B cell (primary cell): ENCODE measurements around the gene ANGPT4. TPM values are rescaled to one million over a fixed set of nuclear protein-coding genes. Genes with fewer than 3 reads are reported as not detected.

Experiments
- ATAC-seq: fragments of 200-7000 bp; cut with Tn5 transposase; one replicate; pipeline ENCODE4 v1.10.0; 2021; ENCODE audit warnings: low read depth, mild to moderate bottlenecking, moderate number of reproducible peaks, moderate library complexity
- CTCF ChIA-PET: fragments of 350-600 bp; sonication (Branson Sonifier 250); formaldehyde crosslinking; loops from one replicate; lab custom pipeline; 2021; ENCODE audit warnings: antibody characterized with exemption, inconsistent platforms; lab: Charles Lee
- POLR2A ChIA-PET: fragments of 350-600 bp; sonication (Branson Sonifier 250); formaldehyde crosslinking; loops from one replicate; lab custom pipeline; 2021; ENCODE audit warnings: antibody characterized with exemption; lab: Charles Lee
- DNase-seq: peaks from one replicate; pipeline ENCODE4 v3.0.0; 2013
- H2AFZ ChIP-seq: 2 replicates; pipeline ENCODE4 v1.6.1; 2012; ENCODE audit warnings: mild to moderate bottlenecking, low read depth, low read length; ENCODE audit not compliant: insufficient read depth, poor library complexity, severe bottlenecking
- H3K27ac ChIP-seq, 2 donors: 1 replicate in 1 of 2; 2 replicates in 1 of 2; pipeline ENCODE4 v1.5.1; 2012 to 2013; ENCODE audit warnings: low read length in 2 of 2, mild to moderate bottlenecking in 2 of 2, moderate library complexity in 1 of 2
- H3K27me3 ChIP-seq, 4 experiments: fragments of 200-600 bp in 1 of 4; sonication (generic) in 1 of 4; replicated peaks in 1 of 4; 1 replicate in 2 of 4; 2 replicates in 2 of 4; pipeline versions ENCODE4 v1.6.1 to v1.7.0; 2013 to 2016; ENCODE audit warnings: low read length in 3 of 4, mild to moderate bottlenecking in 2 of 4, mixed read lengths in 1 of 4, moderate library complexity in 1 of 4; ENCODE audit not compliant: insufficient read depth in 4 of 4, control insufficient read depth in 3 of 4; ENCODE audit errors: control extremely low read depth in 1 of 4
- H3K36me3 ChIP-seq, 2 experiments: replicated peaks in 1 of 2; 1 replicate in 1 of 2; 2 replicates in 1 of 2; pipeline versions ENCODE4 v1.6.1 to v1.7.1; 2013; ENCODE audit warnings: low read length in 1 of 2; ENCODE audit not compliant: insufficient read depth in 2 of 2, control insufficient read depth in 1 of 2; ENCODE audit errors: control extremely low read depth in 1 of 2, extremely low read depth in 1 of 2
- H3K4me1 ChIP-seq, 2 donors: fragments of 200-600 bp in 1 of 2; sonication (generic) in 1 of 2; 1 replicate in 1 of 2; 2 replicates in 1 of 2; pipeline versions ENCODE4 v1.5.1 to v1.6.1; 2013 to 2017; ENCODE audit warnings: low read length in 2 of 2; ENCODE audit not compliant: control insufficient read depth in 2 of 2, insufficient read depth in 2 of 2
- H3K4me2 ChIP-seq: replicated peaks from 2 replicates; pipeline ENCODE3; 2012; ENCODE audit warnings: mild to moderate bottlenecking, low read depth, low read length; ENCODE audit not compliant: poor library complexity, severe bottlenecking
- H3K4me3 ChIP-seq, 5 experiments: fragments of 200-600 bp in 1 of 5; sonication (generic) in 1 of 5; 1 replicate in 3 of 5; 2 replicates in 2 of 5; pipeline versions ENCODE4 v1.5.1 to v1.7.0; 2011 to 2016; ENCODE audit warnings: low read length in 4 of 5, mild to moderate bottlenecking in 4 of 5, low read depth in 2 of 5, control low read depth in 1 of 5, moderate library complexity in 1 of 5; ENCODE audit not compliant: insufficient read depth in 1 of 5; ENCODE audit errors: control extremely low read depth in 1 of 5, extremely low read depth in 1 of 5
- H3K79me2 ChIP-seq: fragments of 200-600 bp; sonication (generic); one replicate; pipeline ENCODE4 v1.6.0; 2016; ENCODE audit warnings: low read length; ENCODE audit not compliant: control insufficient read depth, insufficient read depth
- H3K9ac ChIP-seq: fragments of 200-600 bp; sonication (generic); 2 replicates; pipeline ENCODE4 v1.6.1; 2017; ENCODE audit warnings: mild to moderate bottlenecking, low read length, moderate library complexity
- H3K9me3 ChIP-seq, 3 donors: one replicate each; pipeline versions ENCODE4 v1.6.1 to v1.7.1; 2013; ENCODE audit warnings: low read length in 2 of 3; ENCODE audit not compliant: control insufficient read depth in 2 of 3, insufficient read depth in 1 of 3; ENCODE audit errors: control extremely low read depth in 1 of 3
- H4K20me1 ChIP-seq: 2 replicates; pipeline ENCODE4 v1.6.0; 2012; ENCODE audit warnings: mild to moderate bottlenecking, low read length; ENCODE audit not compliant: insufficient read depth, control insufficient read depth, poor library complexity, severe bottlenecking
- H3K27ac Mint-ChIP-seq: one replicate; pipeline ENCODE4 v1.8.0; 2021; ENCODE audit warnings: mixed read lengths
- H3K27me3 Mint-ChIP-seq: one replicate; pipeline ENCODE4 v1.8.0; 2021; ENCODE audit warnings: mixed read lengths
- H3K4me1 Mint-ChIP-seq: one replicate; pipeline ENCODE4 v1.8.0; 2021; ENCODE audit warnings: mixed read lengths
- H3K4me3 Mint-ChIP-seq: one replicate; pipeline ENCODE4 v1.8.0; 2021; ENCODE audit warnings: mixed read lengths
- H3K9me3 Mint-ChIP-seq: one replicate; pipeline ENCODE4 v1.8.0; 2022; ENCODE audit warnings: mixed read lengths; ENCODE audit not compliant: insufficient read depth
- EZH2 ChIP-seq: IDR thresholded peaks from 2 replicates; pipeline ENCODE4 v1.6.1; 2012; ENCODE audit warnings: borderline replicate concordance, low read depth, mild to moderate bottlenecking, moderate library complexity, low read length; ENCODE audit not compliant: insufficient read depth, poor library complexity, severe bottlenecking
- WGBS: methylation state at CpG from one replicate; pipeline ENCODE4 v1.1.5; 2013; ENCODE audit warnings: missing lambda C conversion rate; ENCODE audit not compliant: insufficient coverage; 5-methylcytosine and 5-hydroxymethylcytosine counted together
- intact Hi-C: fragments of 100-400 bp; cut with micrococcal nuclease; formaldehyde crosslinking; loops from one replicate; pipeline ENCODE4 v1.10.0; 2022
- polyA minus RNA-seq: library from RNA; depleted of rRNA, polyadenylated mRNA; stranded (reverse); fragments of >200 nt; gene quantifications from 2 replicates; pipeline ENCODE4 v1.2.3, GENCODE V29; 2012
- polyA plus RNA-seq: library from polyadenylated mRNA; depleted of rRNA; stranded (reverse); fragments of >200 nt; gene quantifications from 2 replicates; pipeline ENCODE4 v1.2.3, GENCODE V29; 2012
- total RNA-seq, 2 donors: library from RNA; stranded (reverse); fragments of 120-200 nt in 1 of 2; gene quantifications; 1 replicate in 1 of 2; 2 replicates in 1 of 2; pipeline versions ENCODE4 v1.2.3 to v1.2.4, GENCODE V29; 2013 to 2022
- TF ChIP-seq, protein P1 (sequence below): fragments of 200-600 bp; IDR thresholded peaks from one replicate; pipeline ENCODE4 v1.8.0; 2022; ENCODE audit warnings: antibody characterized with exemption, mild to moderate bottlenecking

Gene ANGPT4, protein sequence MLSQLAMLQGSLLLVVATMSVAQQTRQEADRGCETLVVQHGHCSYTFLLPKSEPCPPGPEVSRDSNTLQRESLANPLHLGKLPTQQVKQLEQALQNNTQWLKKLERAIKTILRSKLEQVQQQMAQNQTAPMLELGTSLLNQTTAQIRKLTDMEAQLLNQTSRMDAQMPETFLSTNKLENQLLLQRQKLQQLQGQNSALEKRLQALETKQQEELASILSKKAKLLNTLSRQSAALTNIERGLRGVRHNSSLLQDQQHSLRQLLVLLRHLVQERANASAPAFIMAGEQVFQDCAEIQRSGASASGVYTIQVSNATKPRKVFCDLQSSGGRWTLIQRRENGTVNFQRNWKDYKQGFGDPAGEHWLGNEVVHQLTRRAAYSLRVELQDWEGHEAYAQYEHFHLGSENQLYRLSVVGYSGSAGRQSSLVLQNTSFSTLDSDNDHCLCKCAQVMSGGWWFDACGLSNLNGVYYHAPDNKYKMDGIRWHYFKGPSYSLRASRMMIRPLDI
- total RNA-seq (not detected in 2 replicates), polyA plus RNA-seq (not detected in 2 replicates), polyA minus RNA-seq (not detected in 2 replicates)
- total RNA-seq (2013), result not detected

DNA sequence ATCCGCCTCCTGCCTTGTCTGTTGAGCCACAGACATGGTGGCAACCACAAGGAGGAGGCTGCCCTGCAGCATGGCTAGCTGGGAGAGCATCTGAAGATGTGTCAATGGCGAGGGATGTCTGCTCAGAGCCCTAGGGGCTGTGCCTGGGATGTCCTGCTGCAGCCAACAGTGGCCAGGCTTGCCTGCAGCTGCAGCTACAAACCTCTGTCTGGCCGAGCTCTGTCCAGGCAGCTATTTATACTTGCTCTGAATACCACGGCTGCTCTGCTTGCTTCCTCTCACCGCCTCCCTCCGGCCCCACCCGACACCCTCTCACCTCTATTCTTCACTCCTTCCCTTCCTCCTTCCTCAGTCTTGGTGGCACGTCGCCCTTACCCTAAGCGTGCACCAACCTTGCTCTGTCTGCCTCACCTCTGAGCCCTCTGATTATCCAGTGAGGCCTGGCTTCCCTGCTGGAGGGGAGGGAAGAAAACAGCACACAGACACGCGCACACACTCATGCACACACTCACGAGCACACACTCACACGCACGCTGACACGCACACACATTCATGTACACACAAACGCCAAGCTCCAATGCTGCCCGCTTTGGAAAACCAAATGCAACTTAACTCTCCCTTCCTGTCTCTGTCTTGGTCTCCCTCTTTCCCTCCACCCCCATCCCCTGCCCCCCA is at the start of gene ANGPT4:
Gene ANGPT4, minus strand, starts transcription at position 210 of the 675 bp plus-strand sequence. Its CDS starts 120 bp downstream, at position 90.
- no peak for TF ChIP-seq EZH2
- TF ChIP-seq, protein P1, sequence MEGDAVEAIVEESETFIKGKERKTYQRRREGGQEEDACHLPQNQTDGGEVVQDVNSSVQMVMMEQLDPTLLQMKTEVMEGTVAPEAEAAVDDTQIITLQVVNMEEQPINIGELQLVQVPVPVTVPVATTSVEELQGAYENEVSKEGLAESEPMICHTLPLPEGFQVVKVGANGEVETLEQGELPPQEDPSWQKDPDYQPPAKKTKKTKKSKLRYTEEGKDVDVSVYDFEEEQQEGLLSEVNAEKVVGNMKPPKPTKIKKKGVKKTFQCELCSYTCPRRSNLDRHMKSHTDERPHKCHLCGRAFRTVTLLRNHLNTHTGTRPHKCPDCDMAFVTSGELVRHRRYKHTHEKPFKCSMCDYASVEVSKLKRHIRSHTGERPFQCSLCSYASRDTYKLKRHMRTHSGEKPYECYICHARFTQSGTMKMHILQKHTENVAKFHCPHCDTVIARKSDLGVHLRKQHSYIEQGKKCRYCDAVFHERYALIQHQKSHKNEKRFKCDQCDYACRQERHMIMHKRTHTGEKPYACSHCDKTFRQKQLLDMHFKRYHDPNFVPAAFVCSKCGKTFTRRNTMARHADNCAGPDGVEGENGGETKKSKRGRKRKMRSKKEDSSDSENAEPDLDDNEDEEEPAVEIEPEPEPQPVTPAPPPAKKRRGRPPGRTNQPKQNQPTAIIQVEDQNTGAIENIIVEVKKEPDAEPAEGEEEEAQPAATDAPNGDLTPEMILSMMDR, result no peak
- Histone ChIP-seq H3K36me3 (no peaks in the 10 kb centered on the region), H3K9ac (no peak within 1 kb of the TSS), H3K27me3 (peaks cover 0 to 11% (median 0%) of the 10 kb centered on the region in 4 experiments), H2AFZ (no peak within 1 kb of the TSS), H3K4me3 (no peak within 1 kb of the TSS), H3K9me3 (no peaks in the 10 kb centered on the region), H4K20me1 (no peaks in the 10 kb centered on the region), H3K79me2 (no peaks in the 10 kb centered on the region), H3K4me2 (no peak within 1 kb of the TSS), H3K4me1 (no peaks in the 10 kb centered on the region), H3K27ac (no peak within 1 kb of the TSS)
- CTCF ChIA-PET, result no interaction called here
- H3K4me1 Mint-ChIP-seq, result no peaks in the 10 kb centered on the region
- no peak within 1 kb of the TSS for H3K27ac Mint-ChIP-seq
- POLR2A ChIA-PET, result no interaction called here
- intact Hi-C loops, result no loop called here
- ATAC-seq (no peak), DNase-seq (no peak)
- WGBS, result 78% methylated on average over 17 of the region's 18 CpGs
- H3K9me3 Mint-ChIP-seq, result no peaks in the 10 kb centered on the region
- H3K4me3 Mint-ChIP-seq, result no peak within 1 kb of the TSS
- H3K27me3 Mint-ChIP-seq, result peaks cover 40% of the 10 kb centered on the region
